Subcutaneous adipose tissue (tissue), 4 donors: ENCODE data around the gene LSAMP. TPM values are rescaled to one million over a fixed set of nuclear protein-coding genes. Genes with fewer than 3 reads are reported as not detected.

Source experiments
- CTCF ChIP-seq: fragments of 450-650 bp; IDR thresholded peaks from one replicate; pipeline ENCODE4 v1.5.1; 2016; ENCODE audit warnings: low read depth, mild to moderate bottlenecking, control low read depth, antibody characterized with exemption, moderate library complexity
- total RNA-seq, 4 donors: library from RNA; depleted of rRNA; stranded (reverse); fragments of >200 nt; gene quantifications; one replicate each; pipeline ENCODE4 v1.1.0, GENCODE V29; 2016

Gene LSAMP
- total RNA-seq, 4 donors from 2014 or later: 0.38 to 1.7 (median 0.71) TPM

- no peak for TF ChIP-seq CTCF
These were observed 15.6 kb downstream of the LSAMP start for GRCh38 chr3:116429479-116430269.

GRCh38 chr3:116426036-116426435 is 19.3 kb downstream of the LSAMP start:
- TF ChIP-seq CTCF: no peak

- TF ChIP-seq CTCF: no peak
These were observed 20.2 kb downstream of the LSAMP start for GRCh38 chr3:116425126-116425525.

- TF ChIP-seq CTCF: no peak
These were observed 21.3 kb downstream of the LSAMP start for GRCh38 chr3:116423945-116424344.

GRCh38 chr3:116423374-116423773 is 21.9 kb downstream of the LSAMP start:
- TF ChIP-seq CTCF: no peak

- TF ChIP-seq CTCF: no peak
These were observed 28.1 kb downstream of the LSAMP start for GRCh38 chr3:116417151-116417550.

GRCh38 chr3:116413319-116413718 is 32.0 kb downstream of the LSAMP start:
- no peak for TF ChIP-seq CTCF
